Inflammatory macrophage (primary cell): ENCODE data around the gene KRTDAP.

Source experiments
- DNase-seq, 2 donors: peaks; one replicate each; pipeline ENCODE4 v3.0.0-alpha.2; 2020 to 2022

The KRTDAP gene

DNA sequence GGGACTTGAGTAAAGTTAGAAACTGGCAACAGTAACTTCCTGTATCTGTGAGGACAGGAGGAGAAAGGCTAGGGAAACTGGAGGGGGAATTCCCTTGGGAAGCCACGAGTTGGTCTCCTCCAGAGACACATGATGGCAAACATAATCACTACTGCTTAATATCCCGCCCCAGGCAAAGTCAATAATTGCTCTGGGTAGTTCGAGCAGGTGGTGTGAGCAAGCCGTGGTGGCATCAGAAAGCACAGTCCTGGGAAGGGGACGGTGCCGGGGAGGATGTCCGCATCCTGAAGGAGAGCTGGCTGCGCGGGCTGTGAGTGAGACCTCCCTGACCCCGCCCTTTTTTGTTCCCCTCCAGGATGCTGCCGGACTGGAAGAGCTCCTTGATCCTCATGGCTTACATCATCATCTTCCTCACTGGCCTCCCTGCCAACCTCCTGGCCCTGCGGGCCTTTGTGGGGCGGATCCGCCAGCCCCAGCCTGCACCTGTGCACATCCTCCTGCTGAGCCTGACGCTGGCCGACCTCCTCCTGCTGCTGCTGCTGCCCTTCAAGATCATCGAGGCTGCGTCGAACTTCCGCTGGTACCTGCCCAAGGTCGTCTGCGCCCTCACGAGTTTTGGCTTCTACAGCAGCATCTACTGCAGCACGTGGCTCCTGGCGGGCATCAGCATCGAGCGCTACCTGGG lies 40.8 kb downstream of the KRTDAP start:
- DNase-seq: peak in 1 of 2 donors; percentile 57

DNA sequence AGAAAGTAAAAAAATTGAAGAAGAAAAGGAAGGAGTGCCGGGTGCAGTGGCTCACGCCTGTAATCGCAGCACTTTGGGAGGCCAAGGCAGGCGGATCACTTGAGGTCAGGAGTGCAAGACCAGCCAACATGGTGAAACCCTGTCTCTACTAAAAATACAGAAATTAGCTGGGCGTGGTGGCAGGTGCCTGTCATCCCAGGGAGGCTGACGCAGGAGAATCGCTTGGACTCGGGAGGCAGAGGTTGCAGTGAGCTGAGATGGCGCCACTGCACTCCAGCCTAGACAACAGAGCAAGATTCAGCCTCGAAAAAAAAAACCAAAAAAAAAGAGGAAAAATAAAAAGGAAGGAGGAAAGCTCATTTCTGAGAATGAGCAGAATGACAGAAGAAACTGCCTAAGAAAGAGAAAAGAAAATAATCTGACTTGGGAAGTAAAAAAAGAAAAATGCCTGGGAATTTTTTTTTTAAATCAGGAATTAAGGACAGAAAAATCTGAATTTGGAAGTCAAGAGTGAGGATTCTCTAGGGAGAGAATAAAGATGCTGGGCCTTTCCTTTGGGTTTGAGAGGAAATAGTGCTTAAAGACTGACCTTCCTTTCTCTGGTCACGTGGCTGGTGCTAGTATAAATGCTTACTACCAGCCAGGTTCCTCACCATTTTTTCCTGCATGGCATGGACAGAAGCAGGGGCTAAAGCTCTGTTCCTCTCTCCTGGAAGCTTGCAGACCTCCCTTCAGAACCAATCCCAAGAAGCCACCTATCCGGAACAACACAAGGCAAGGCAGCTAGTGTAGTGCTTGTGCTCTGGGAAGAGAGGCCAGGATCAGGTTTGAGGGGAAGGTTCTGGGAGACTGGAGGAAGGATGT lies 42.4 kb downstream of the KRTDAP start, which contains the start of gene FFAR2:
FFAR2 (plus strand) TSS at position 652 of the 864 bp plus-strand sequence. CDS start 1,458 bp downstream, outside the sequence.
- peak; percentile 44 to 53 for DNase-seq

DNA sequence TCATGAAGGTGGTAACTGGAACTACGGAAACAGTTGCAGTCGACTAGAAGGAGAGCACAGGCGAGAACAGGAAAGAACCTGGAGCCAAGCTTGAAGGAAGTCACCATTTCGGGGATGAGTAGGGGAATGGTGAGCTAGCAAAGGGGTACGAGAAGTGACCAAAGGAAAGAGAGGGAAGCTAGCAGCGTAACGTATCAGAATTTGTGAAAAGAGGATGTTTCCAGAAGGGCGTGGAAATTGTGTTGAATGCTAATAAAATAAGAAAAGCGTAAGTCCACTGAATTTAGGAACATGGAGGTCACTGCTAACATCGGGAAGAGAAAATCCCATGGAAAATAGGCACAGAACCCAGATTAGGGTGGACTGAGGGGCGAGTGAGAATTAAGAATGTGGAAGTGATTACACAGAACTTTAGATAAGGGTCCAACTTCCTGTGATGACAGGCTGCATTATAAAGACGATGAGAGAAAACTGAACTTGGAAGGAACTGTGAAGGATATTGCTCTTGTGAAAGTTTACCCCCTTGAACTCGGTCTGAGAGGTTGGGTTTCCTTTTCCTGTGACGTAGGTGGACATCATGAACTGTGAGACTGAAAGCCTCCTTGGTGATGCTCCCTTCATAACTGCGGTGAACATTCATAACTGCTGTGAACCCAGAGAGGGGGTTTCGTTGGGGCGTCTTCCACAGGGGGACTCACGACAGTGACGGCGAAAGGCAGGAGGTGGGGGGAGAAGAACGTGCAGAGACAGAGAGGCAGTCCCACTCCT lies 44.3 kb downstream of the KRTDAP start:
- peak; percentile 24 to 74 for DNase-seq

DNA sequence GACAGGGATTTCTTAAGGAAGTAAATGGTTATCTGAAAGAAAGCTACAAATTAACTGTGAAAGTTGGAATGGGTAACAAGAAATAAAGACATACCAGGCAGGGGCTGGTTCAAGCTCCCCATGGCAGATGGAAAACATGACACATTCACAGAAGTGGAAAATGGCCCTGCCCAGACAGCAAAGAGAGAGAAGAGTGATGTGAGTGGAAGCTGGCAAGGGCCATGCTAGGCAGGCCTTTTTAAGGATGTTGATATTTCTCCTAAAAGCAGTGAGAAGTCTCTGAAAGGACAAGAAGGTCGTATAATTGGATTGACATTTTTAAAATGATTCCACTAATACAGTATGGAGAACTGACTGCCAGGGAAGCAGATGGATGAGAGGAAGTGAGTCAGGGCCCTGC lies 45.5 kb downstream of the KRTDAP start:
- DNase-seq: no peak

DNA sequence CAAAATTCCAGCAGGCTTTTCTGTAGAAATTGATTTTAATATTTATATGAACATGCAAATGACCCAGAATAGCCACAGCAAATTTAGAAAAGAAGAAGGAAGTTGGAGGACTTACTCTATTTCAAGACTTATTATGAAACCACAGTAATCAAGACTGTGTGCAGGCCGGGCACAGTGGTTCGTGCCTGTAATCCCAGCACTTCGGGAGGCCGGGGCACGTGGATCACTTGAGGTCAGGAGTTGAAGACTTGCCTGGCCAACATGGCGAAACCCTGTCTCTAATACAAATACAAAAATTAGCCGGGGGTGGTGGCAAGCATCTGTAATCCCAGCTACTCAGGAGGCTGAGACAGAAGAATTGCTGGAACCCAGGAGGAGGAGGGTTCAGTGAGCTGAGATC lies 48.2 kb downstream of the KRTDAP start:
- peak; percentile 93 to 96 for DNase-seq

DNA sequence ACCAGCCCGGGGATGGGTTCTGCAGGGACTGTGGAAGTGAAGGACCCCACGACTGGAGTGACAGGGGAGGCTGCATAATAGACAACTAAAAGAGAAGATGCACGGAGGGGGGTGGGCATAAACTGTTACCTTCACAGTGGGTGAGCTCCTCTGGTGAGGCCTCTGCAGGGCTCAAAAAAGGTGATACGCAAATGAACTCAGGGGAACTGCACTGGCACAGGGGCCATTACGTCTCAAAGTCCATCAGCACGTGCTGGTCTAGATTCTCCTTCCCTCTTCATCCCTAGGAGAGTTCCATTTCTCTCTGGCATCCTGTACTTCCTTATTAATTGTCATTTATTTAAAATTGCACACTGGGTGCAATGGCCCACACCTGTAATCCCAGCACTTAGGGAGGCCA lies 50.3 kb downstream of the KRTDAP start:
- DNase-seq: no peak

DNA sequence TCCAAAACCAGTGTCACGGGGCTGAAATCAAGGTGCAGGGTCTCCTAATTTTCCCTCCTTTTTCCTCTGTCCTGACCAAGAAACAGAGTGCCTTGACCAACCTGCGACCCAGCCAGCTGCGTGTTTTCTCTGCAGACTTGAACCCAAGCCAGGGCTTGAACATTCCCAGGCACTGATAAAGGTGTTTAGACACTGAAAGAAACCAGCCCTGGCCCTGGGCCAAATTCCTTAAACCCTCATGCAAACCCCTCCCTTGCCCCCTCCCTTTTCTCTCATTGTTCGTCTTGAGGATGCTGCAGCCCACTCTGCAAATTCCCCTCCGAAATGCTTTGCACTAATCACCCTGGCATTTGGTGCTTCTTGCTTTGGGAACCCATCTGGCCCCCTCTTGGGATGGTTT lies 51.7 kb downstream of the KRTDAP start:
- DNase-seq: no peak

DNA sequence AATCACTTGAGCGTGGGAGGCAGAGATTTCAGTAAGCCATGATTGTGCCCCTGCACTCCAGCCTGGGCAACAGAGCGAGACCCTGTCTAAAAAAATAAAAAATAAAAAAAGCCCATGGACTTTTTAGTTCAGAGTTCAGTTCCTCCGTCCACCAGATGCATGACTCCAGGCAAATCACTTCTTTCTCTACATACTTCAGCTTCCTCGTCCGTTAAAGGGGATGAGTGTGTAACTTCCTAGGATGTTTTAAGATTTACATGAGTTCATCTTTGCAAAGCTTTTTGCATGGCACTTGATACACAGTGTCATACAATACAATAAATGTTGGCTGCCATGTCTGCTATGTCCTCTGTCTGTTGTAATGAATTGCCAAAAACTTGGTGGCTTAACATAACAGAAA lies 52.2 kb downstream of the KRTDAP start:
- DNase-seq: peak; percentile 27 to 28

DNA sequence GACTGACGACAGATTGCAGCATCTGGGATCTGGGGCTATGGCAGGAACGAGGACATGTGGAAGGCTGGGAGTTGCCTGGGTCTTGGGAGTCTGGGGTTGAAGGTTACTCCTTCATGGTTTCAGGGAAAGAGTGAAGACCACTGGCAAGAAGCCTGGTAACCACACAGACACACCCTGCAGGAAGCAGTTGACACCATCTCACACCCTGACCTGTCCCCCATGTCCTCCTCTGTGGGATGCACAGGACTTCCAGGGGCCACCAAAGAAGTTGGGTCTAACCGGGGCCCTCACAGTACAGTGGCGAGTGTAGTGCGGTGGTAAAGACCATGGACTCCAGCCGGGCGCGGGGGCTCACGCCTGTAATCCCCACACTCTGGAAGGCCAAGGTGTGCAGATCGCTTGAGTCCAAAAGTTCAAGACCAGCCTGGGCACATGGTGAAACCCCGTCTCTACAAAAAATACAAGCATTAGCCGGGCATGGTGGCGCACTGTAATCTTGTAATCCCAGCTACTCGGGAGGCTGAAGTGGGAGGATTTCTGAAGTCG lies 52.8 kb downstream of the KRTDAP start:
- DNase-seq: no peak
